AG04449 (cell line): ENCODE measurements around the gene NRDC.

Source experiments
- CTCF ChIA-PET: fragments of 350-600 bp; formaldehyde crosslinking; extraction: SDS; loops from one replicate; lab custom pipeline; 2021; ENCODE audit warnings: antibody characterized with exemption; lab: Yijun Ruan, JAX
- POLR2A ChIA-PET: fragments of 400-600, 350-600 bp; formaldehyde crosslinking; extraction: SDS; loops from one replicate; lab custom pipeline; 2020; ENCODE audit warnings: antibody characterized with exemption, inconsistent platforms; lab: Yijun Ruan, JAX
- DNase-seq: peaks from one replicate; pipeline ENCODE4 v3.0.0-alpha.2; 2010; ENCODE audit warnings: low read depth, low spot score
- H3K4me3 ChIP-seq: 2 replicates; pipeline ENCODE4 v1.5.1; 2011; ENCODE audit warnings: low read depth, mild to moderate bottlenecking, control low read depth, low read length
- CTCF ChIP-seq: IDR thresholded peaks from one replicate; pipeline ENCODE4 v1.5.1; 2011; ENCODE audit warnings: mild to moderate bottlenecking, moderate library complexity, low read length, control low read depth, inconsistent platforms; ENCODE audit not compliant: insufficient read depth; ENCODE audit errors: missing control alignments

Gene NRDC

GRCh38 chr1:51753969-51754368 lies 124.6 kb downstream of the NRDC start:
- CTCF ChIA-PET = interaction anchor here (1.6 to 8.7 kb wide), 2 partner anchors 14 to 127 kb away, joined by 5 to 58 read pairs; no protein-coding TSS in a partner anchor
- no peak overlapping the region for H3K4me3 ChIP-seq
- POLR2A ChIA-PET = no interaction called here
- no peak for TF ChIP-seq CTCF
- no peak for DNase-seq

GRCh38 chr1:51752073-51752948 lies 126.2 kb downstream of the NRDC start:
- ChIA-PET POLR2A (no interaction called here), CTCF (interaction anchor here (8.7 kb wide), 1 partner anchor 16 kb away, joined by 58 read pairs; no protein-coding TSS in a partner anchor)
- H3K4me3 ChIP-seq = no peak overlapping the region
- no peak for TF ChIP-seq CTCF
- no peak for DNase-seq

GRCh38 chr1:51750729-51751128 lies 127.8 kb downstream of the NRDC start:
- ChIA-PET CTCF (interaction anchor here (8.7 kb wide), 1 partner anchor 17 kb away, joined by 58 read pairs; no protein-coding TSS in a partner anchor), POLR2A (no interaction called here)
- no peak for TF ChIP-seq CTCF
- no peak for DNase-seq
- H3K4me3 ChIP-seq = no peak overlapping the region

GRCh38 chr1:51750218-51750617 lies 128.3 kb downstream of the NRDC start:
- TF ChIP-seq CTCF = no peak
- DNase-seq = no peak
- no peak overlapping the region for H3K4me3 ChIP-seq
- CTCF ChIA-PET = interaction anchor here (0.8 to 8.7 kb wide), 2 partner anchors 18 to 123 kb away, joined by 4 to 58 read pairs; no protein-coding TSS in a partner anchor
- POLR2A ChIA-PET = no interaction called here

GRCh38 chr1:51749151-51749550 lies 129.4 kb downstream of the NRDC start:
- CTCF ChIA-PET = interaction anchor here (8.7 kb wide), 1 partner anchor 19 kb away, joined by 58 read pairs; no protein-coding TSS in a partner anchor
- TF ChIP-seq CTCF = no peak
- H3K4me3 ChIP-seq = no peak overlapping the region
- no peak for DNase-seq
- POLR2A ChIA-PET = no interaction called here

GRCh38 chr1:51745304-51745570 lies 133.3 kb downstream of the NRDC start:
- CTCF ChIA-PET = interaction anchor here (0.9 kb wide), 1 partner anchor 24 kb away, joined by 6 read pairs; no protein-coding TSS in a partner anchor
- H3K4me3 ChIP-seq = no peak overlapping the region
- DNase-seq = no peak
- TF ChIP-seq CTCF = no peak
- POLR2A ChIA-PET = no interaction called here
